Mesothelial cell of epicardium (in vitro differentiated cells): ENCODE results near the gene KATNIP. TPM values are rescaled to one million over a fixed set of nuclear protein-coding genes. Genes with fewer than 3 reads are reported as not detected.
A peak's percentile ranks its signal among the peaks of the same experiment; 100 is the strongest.

Experiments used
- DNase-seq, 2 experiments: peaks; one replicate each; pipeline ENCODE4 v3.0.0; 2021; ENCODE audit warnings: low spot score in 2 of 2; ENCODE audit not compliant: unreplicated experiment in 2 of 2
- H3K27ac Mint-ChIP-seq: 2 replicates; pipeline ENCODE4 v1.8.0; 2021; ENCODE audit warnings: mixed read lengths
- H3K27me3 Mint-ChIP-seq: 2 replicates; pipeline ENCODE4 v1.8.0; 2021; ENCODE audit warnings: low read depth, mixed read lengths
- H3K36me3 Mint-ChIP-seq: 2 replicates; pipeline ENCODE4 v1.8.0; 2021; ENCODE audit warnings: mixed read lengths
- H3K4me1 Mint-ChIP-seq: 2 replicates; pipeline ENCODE4 v1.8.0; 2021; ENCODE audit warnings: mixed read lengths
- H3K4me3 Mint-ChIP-seq: 2 replicates; pipeline ENCODE4 v1.8.0; 2021; ENCODE audit warnings: mild to moderate bottlenecking, moderate library complexity, mixed read lengths
- H3K9me3 Mint-ChIP-seq: 2 replicates; pipeline ENCODE4 v1.8.0; 2021; ENCODE audit warnings: mixed read lengths
- CTCF ChIP-seq: fragments of 200-600 bp; sonication (generic); IDR thresholded peaks from one replicate; pipeline ENCODE4 v1.5.0; 2021; ENCODE audit warnings: antibody characterized with exemption; ENCODE audit not compliant: unreplicated experiment
- total RNA-seq: library from RNA; stranded (reverse); gene quantifications from 3 replicates; pipeline ENCODE4 v1.2.1, GENCODE V29; 2021

The KATNIP gene
- total RNA-seq, 1 donor from 2014 or later: 38.8 TPM

GRCh38 chr16:27538528-27538927 is 11.4 kb upstream of the KATNIP start:
- Mint-ChIP-seq H3K27ac (peak overlapping the region; percentile 12), H3K36me3 (peaks cover 68% of the 10 kb centered on the region)

GRCh38 chr16:27539120-27539519 is 10.8 kb upstream of the KATNIP start:
- peaks cover 68% of the 10 kb centered on the region for H3K36me3 Mint-ChIP-seq

More at GRCh38 chr16:27538528-27538927, 11.4 kb upstream of the KATNIP start:
- no peak for DNase-seq
- Mint-ChIP-seq H3K4me3 (no peak overlapping the region), H3K27me3 (no peaks in the 10 kb centered on the region), H3K9me3 (no peaks in the 10 kb centered on the region), H3K4me1 (no peaks in the 10 kb centered on the region)
- no peak for TF ChIP-seq CTCF

GRCh38 chr16:27539636-27540035 is 10.3 kb upstream of the KATNIP start:
- H3K4me3 Mint-ChIP-seq: no peak overlapping the region
- no peak for TF ChIP-seq CTCF
- no peaks in the 10 kb centered on the region for H3K9me3 Mint-ChIP-seq
- H3K4me1 Mint-ChIP-seq: no peaks in the 10 kb centered on the region
- H3K27me3 Mint-ChIP-seq: no peaks in the 10 kb centered on the region
- no peak for DNase-seq
- H3K36me3 Mint-ChIP-seq: peaks cover 68% of the 10 kb centered on the region
- no peak overlapping the region for H3K27ac Mint-ChIP-seq

More at GRCh38 chr16:27539120-27539519, 10.8 kb upstream of the KATNIP start:
- H3K27me3 Mint-ChIP-seq: no peaks in the 10 kb centered on the region
- H3K9me3 Mint-ChIP-seq: no peaks in the 10 kb centered on the region
- H3K4me3 Mint-ChIP-seq: no peak overlapping the region
- H3K27ac Mint-ChIP-seq: no peak overlapping the region
- H3K4me1 Mint-ChIP-seq: no peaks in the 10 kb centered on the region
- TF ChIP-seq CTCF: no peak
- DNase-seq: no peak

GRCh38 chr16:27543801-27544200 is 6.1 kb upstream of the KATNIP start:
- Mint-ChIP-seq H3K27me3 (no peaks in the 10 kb centered on the region), H3K4me1 (peaks cover 22% of the 10 kb centered on the region), H3K36me3 (peaks cover 47% of the 10 kb centered on the region), H3K9me3 (no peaks in the 10 kb centered on the region), H3K4me3 (no peak overlapping the region), H3K27ac (no peak overlapping the region)
- no peak for DNase-seq
- TF ChIP-seq CTCF: no peak

- Mint-ChIP-seq H3K27me3 (no peaks in the 10 kb centered on the region), H3K36me3 (peaks cover 40% of the 10 kb centered on the region), H3K27ac (no peak overlapping the region), H3K9me3 (no peaks in the 10 kb centered on the region), H3K4me3 (no peak overlapping the region), H3K4me1 (peaks cover 27% of the 10 kb centered on the region)
- TF ChIP-seq CTCF: no peak
- DNase-seq: no peak
Observed at GRCh38 chr16:27544671-27545070, 5.3 kb upstream of the KATNIP start.

- H3K4me1 Mint-ChIP-seq: peaks cover 41% of the 10 kb centered on the region
- peak overlapping the region; percentile 76 for H3K27ac Mint-ChIP-seq
- peak overlapping the region; percentile 43 for H3K4me3 Mint-ChIP-seq
- DNase-seq: no peak
- H3K9me3 Mint-ChIP-seq: no peaks in the 10 kb centered on the region
- H3K27me3 Mint-ChIP-seq: no peaks in the 10 kb centered on the region
- no peak for TF ChIP-seq CTCF
- H3K36me3 Mint-ChIP-seq: peaks cover 17% of the 10 kb centered on the region
Observed at GRCh38 chr16:27547134-27547533, 2.8 kb upstream of the KATNIP start.
